Urinary bladder (tissue), 4 donors: ENCODE data around the gene PAX2. TPM values are rescaled to one million over a fixed set of nuclear protein-coding genes. Genes with fewer than 3 reads are reported as not detected.

Source experiments
- DNase-seq: peaks from one replicate; pipeline ENCODE4 v3.0.0-alpha.2; 2015; ENCODE audit errors: extremely low spot score
- H3K27ac ChIP-seq: one replicate; pipeline ENCODE4 v1.5.1; 2013; ENCODE audit warnings: low read depth, mild to moderate bottlenecking, moderate library complexity
- H3K36me3 ChIP-seq: one replicate; pipeline ENCODE4 v1.6.1; 2013; ENCODE audit warnings: mild to moderate bottlenecking, moderate library complexity; ENCODE audit not compliant: insufficient read depth
- H3K4me1 ChIP-seq: one replicate; pipeline ENCODE4 v1.6.1; 2013; ENCODE audit warnings: mild to moderate bottlenecking, moderate library complexity; ENCODE audit not compliant: insufficient read depth
- H3K4me3 ChIP-seq: one replicate; pipeline ENCODE4 v1.5.1; 2013; ENCODE audit warnings: low read depth, low read length
- WGBS: extraction: QIAGEN DNeasy Blood & Tissue Kit; methylation state at CpG from one replicate; pipeline ENCODE4 v1.1.7; 2013; 5-methylcytosine and 5-hydroxymethylcytosine counted together
- polyA plus RNA-seq: library from polyadenylated mRNA; stranded (reverse); fragments of 200-250 nt; gene quantifications from one replicate; pipeline ENCODE4 v1.2.3, GENCODE V29; 2013
- total RNA-seq: library from RNA; depleted of rRNA; stranded (reverse); fragments of >200 nt; gene quantifications from one replicate; pipeline ENCODE4 v1.2.3, GENCODE V29; 2014
- donor health status: healthy with polysubstance abuse.
- donor health status: healthy.

Gene PAX2
- total and polyA plus RNA-seq, 2 donors: not detected

DNA sequence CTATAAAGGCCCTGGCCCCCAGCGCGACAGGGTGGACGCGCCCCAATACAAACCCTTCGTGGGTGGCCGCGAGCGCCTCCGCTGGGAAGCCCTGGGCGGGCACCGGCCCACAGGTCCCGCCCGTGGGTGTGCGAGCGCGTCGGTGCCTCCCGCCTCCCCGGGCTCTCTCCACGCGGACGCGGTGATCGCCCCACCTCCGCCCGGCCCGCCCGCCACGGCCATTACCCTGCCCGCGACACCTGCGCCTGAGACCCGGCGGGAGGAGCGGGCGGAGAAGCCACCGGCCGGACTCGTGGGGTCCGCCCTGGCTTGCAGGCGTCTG, 81.2 kb downstream of the PAX2 start:
- H3K4me3 ChIP-seq: peak overlapping the region; percentile 33
- H3K36me3 ChIP-seq: no peaks in the 10 kb centered on the region
- peaks cover 3% of the 10 kb centered on the region for H3K4me1 ChIP-seq
- no peak for DNase-seq
- H3K27ac ChIP-seq: no peak overlapping the region
- WGBS: under 1% methylated on average over 41 of the region's 41 CpGs

GRCh38 chr10:100826983-100827818, 81.8 kb downstream of the PAX2 start:
- Histone ChIP-seq H3K4me3 (peak overlapping the region; percentile 33), H3K27ac (no peak overlapping the region), H3K4me1 (peaks cover 3% of the 10 kb centered on the region), H3K36me3 (no peaks in the 10 kb centered on the region)
- 2% methylated on average over 68 of the region's 68 CpGs for WGBS
- no peak for DNase-seq

GRCh38 chr10:100827819-100828737, 82.7 kb downstream of the PAX2 start:
- no peak for DNase-seq
- Histone ChIP-seq H3K4me1 (peaks cover 3% of the 10 kb centered on the region), H3K36me3 (no peaks in the 10 kb centered on the region), H3K27ac (no peak overlapping the region), H3K4me3 (peak overlapping the region; percentile 33)
- WGBS: 1% methylated on average over 69 of the region's 69 CpGs

DNA sequence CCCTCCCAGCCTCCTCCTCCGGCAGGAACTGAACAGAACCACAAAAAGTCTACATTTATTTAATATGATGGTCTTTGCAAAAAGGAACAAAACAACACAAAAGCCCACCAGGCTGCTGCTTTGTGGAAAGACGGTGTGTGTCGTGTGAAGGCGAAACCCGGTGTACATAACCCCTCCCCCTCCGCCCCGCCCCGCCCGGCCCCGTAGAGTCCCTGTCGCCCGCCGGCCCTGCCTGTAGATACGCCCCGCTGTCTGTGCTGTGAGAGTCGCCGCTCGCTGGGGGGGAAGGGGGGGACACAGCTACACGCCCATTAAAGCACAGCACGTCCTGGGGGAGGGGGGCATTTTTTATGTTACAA, 83.3 kb downstream of the PAX2 start:
- WGBS: 1% methylated on average over 20 of the region's 20 CpGs
- Histone ChIP-seq H3K4me3 (peak overlapping the region; percentile 33), H3K4me1 (peaks cover 3% of the 10 kb centered on the region), H3K27ac (no peak overlapping the region), H3K36me3 (no peaks in the 10 kb centered on the region)
- no peak for DNase-seq

GRCh38 chr10:100829097-100829870, 83.9 kb downstream of the PAX2 start:
- H3K4me3 ChIP-seq: peak overlapping the region; percentile 33
- no peaks in the 10 kb centered on the region for H3K36me3 ChIP-seq
- no peak overlapping the region for H3K27ac ChIP-seq
- WGBS: 3% methylated on average over 58 of the region's 58 CpGs
- H3K4me1 ChIP-seq: peaks cover 3% of the 10 kb centered on the region
- no peak for DNase-seq

DNA sequence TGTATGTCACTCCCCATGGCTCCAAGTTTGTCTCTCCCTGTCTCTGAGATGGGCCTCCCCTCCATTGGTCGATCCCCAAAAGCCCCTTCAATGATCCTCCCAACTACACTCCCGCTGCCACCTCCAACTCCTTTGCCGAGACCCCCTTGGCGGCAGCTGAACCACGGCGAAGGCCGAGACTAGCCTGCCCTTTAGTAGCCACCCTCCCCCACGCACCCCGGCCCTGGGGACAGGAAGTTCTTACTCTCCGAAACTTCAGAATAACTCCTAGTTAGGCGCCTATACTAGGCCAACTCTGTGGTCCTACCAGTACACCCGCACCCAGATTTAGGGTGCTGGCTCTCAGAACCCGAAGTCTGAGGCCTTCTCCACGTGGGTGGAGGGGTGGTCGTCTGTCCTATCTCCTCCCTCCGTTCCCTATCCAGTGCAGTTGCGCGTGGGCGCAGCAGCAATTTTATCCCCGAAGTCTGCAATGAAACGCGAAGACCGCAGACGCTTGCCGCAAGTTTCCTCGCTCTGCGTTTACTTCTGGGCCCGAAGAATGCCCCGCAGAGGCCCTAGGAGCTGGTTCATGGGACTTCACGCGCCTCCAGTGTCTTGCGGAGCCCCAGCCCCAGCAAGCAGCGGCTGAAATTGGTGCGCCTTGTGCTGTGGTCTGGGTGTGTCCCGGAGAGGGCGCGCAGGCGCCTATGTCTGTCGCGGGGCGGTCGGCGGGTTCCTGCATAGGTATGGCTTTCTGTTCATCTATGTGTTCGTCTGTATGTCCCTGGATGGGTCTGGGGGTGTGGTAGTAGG, 84.7 kb downstream of the PAX2 start:
- WGBS: 6% methylated on average over 44 of the region's 44 CpGs
- H3K4me3 ChIP-seq: no peak overlapping the region
- H3K27ac ChIP-seq: no peak overlapping the region
- DNase-seq: no peak
- peaks cover 3% of the 10 kb centered on the region for H3K4me1 ChIP-seq
- no peaks in the 10 kb centered on the region for H3K36me3 ChIP-seq

DNA sequence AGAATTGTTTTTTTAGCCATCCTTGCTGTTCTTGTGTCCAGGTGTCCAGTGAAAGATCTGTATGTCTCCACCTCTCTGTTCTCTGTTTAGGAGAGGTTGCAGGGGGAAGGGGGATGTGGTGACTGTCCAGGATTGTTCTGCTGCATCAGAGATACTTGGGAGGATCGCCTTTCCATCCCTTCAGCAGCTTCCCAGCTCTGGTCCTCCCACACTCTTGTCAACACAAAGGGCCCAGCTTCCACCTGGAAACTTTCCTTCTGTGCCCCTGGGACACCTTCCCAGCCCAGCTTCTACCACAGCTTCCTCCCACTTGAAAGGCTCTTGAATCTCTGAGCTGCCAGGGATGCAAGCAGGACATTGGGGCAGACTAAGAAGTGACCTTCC, 85.3 kb downstream of the PAX2 start:
- H3K4me1 ChIP-seq: peaks cover 3% of the 10 kb centered on the region
- no peak overlapping the region for H3K27ac ChIP-seq
- WGBS: 11% methylated on average over 1 of the region's 1 CpG
- no peak for DNase-seq
- no peaks in the 10 kb centered on the region for H3K36me3 ChIP-seq
- no peak overlapping the region for H3K4me3 ChIP-seq

- no peaks in the 10 kb centered on the region for H3K36me3 ChIP-seq
- no peak for DNase-seq
- no peak overlapping the region for H3K27ac ChIP-seq
- no peak overlapping the region for H3K4me3 ChIP-seq
- peaks cover under 1% of the 10 kb centered on the region for H3K4me1 ChIP-seq
- WGBS: 83% methylated on average over 1 of the region's 1 CpG
Observed at GRCh38 chr10:100831742-100832141, 86.4 kb downstream of the PAX2 start.

GRCh38 chr10:100835810-100836209, 90.4 kb downstream of the PAX2 start:
- Histone ChIP-seq H3K27ac (no peak overlapping the region), H3K4me3 (no peak overlapping the region), H3K36me3 (no peaks in the 10 kb centered on the region), H3K4me1 (no peaks in the 10 kb centered on the region)
- 77% methylated on average over 7 of the region's 7 CpGs for WGBS
- DNase-seq: no peak

DNA sequence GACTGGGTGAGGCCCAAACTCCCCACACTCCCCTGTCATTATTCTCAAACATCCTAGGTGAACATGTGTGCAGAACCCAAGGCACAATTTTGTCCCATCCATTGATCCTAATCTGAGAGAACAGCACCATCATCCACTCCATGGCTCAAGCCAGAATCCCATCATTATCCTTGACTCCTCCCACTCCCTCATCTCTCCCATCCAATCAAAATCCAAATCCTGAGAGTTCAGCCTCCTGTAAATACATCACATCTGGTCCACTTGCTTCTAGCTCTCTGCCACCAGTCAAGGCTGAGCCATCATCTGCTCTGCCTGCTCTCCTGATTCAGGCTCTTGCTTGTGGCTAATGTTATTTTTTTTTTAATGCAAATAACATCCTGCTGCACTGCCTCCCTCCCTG, 91.5 kb downstream of the PAX2 start:
- Histone ChIP-seq H3K36me3 (no peaks in the 10 kb centered on the region), H3K4me1 (no peaks in the 10 kb centered on the region), H3K4me3 (no peak overlapping the region), H3K27ac (no peak overlapping the region)
- DNase-seq: no peak

DNA sequence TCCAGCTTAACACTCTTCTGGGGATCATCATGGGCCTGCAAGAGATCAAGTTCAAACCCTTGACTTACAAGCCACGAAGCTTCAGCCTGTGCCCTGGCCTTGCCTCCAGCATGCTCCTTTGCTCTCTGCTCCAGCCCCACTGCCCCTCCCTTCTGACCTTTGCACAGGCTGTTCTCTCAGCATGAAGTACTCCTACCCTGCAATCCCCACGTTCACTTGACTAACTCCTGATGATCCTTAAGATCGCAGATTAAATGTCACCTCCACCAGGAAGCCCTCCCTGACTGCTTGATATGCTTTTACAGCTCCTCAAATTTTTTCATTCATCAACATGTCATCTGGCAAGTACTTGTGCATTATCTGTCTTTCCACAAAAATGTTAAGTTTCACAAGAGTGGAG, 91.9 kb downstream of the PAX2 start:
- WGBS: 40% methylated on average over 3 of the region's 3 CpGs
- H3K27ac ChIP-seq: no peak overlapping the region
- no peak for DNase-seq
- H3K36me3 ChIP-seq: no peaks in the 10 kb centered on the region
- no peaks in the 10 kb centered on the region for H3K4me1 ChIP-seq
- H3K4me3 ChIP-seq: no peak overlapping the region

DNA sequence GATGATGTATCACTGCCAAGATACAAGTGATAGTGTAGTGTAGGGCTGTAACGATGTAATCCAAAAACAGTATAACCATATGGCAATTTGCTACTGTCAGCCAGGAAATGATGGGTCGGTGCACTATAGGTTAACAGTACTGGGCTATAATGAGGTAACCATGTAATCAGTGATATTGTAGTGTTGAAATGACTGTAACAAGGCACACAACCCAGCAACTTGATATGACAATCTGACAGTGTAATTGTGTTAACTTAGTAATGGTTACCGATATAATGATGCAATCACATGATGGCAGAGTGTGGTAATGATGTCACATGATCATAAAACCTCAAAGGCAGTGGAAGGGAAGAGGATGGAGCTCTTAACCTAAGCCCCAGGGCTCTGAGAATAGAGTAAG, 93.6 kb downstream of the PAX2 start:
- H3K4me1 ChIP-seq: no peaks in the 10 kb centered on the region
- WGBS: 79% methylated on average over 3 of the region's 3 CpGs
- no peaks in the 10 kb centered on the region for H3K36me3 ChIP-seq
- no peak overlapping the region for H3K27ac ChIP-seq
- no peak overlapping the region for H3K4me3 ChIP-seq
- DNase-seq: no peak

DNA sequence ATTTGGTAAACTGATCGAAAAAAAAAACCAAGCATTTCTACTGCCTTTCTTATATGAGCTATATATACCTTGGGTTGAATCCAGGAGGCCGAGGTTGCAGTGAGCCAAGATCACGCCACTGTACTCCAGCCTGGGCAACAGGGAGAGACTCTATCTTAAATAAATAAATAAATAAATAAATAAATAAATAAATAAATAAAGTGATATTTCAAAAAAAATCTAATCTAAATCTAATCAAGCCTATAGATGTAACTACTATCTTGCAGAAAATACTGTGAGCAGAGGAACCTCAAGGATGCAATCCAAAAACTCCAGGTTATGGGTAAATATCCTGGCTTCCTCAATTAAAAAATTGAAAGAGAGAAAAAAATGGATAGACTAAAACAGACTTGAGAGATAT, 96.1 kb downstream of the PAX2 start:
- no peak overlapping the region for H3K27ac ChIP-seq
- 90% methylated on average over 3 of the region's 3 CpGs for WGBS

More for the DNA sequence above, 96.1 kb downstream of the PAX2 start:
- Histone ChIP-seq H3K4me3 (no peak overlapping the region), H3K36me3 (no peaks in the 10 kb centered on the region), H3K4me1 (no peaks in the 10 kb centered on the region)
- DNase-seq: no peak
